Activated CD8-positive, alpha-beta T cell treated with anti-CD3 and anti-CD28 coated beads, Interleukin-2, amount 10 ng/mL, durations not matched to agents 7 days and 5 days (primary cell): ENCODE results near the gene TRIM59. TPM values are rescaled to one million over a fixed set of nuclear protein-coding genes. Genes with fewer than 3 reads are reported as not detected.

Experiments used
- ATAC-seq: fragments of 150-1000 bp; cut with Tn5 transposase; one replicate; pipeline ENCODE4 v1.10.0; 2021; ENCODE audit warnings: moderate library complexity
- CTCF ChIA-PET: fragments of 350-600 bp; sonication (Branson Sonifier 250); formaldehyde crosslinking; loops from one replicate; lab custom pipeline; 2021; ENCODE audit warnings: antibody characterized with exemption; lab: Charles Lee
- POLR2A ChIA-PET: fragments of 350-600 bp; sonication (Branson Sonifier 250); formaldehyde crosslinking; loops from one replicate; lab custom pipeline; 2021; ENCODE audit warnings: antibody characterized with exemption; lab: Charles Lee
- DNase-seq: peaks from one replicate; pipeline ENCODE4 v3.0.0-alpha.2; 2020
- H3K27ac Mint-ChIP-seq: one replicate; pipeline ENCODE4 v1.8.0; 2021; ENCODE audit warnings: mild to moderate bottlenecking, mixed read lengths
- H3K27me3 Mint-ChIP-seq: one replicate; pipeline ENCODE4 v1.8.0; 2021; ENCODE audit warnings: low read depth, mixed read lengths
- H3K36me3 Mint-ChIP-seq: one replicate; pipeline ENCODE4 v1.8.0; 2021; ENCODE audit warnings: low read depth, mixed read lengths
- H3K4me1 Mint-ChIP-seq: one replicate; pipeline ENCODE4 v1.8.0; 2021; ENCODE audit warnings: low read depth, mixed read lengths
- H3K4me3 Mint-ChIP-seq: one replicate; pipeline ENCODE4 v1.8.0; 2021; ENCODE audit warnings: mild to moderate bottlenecking, mixed read lengths
- H3K9me3 Mint-ChIP-seq: one replicate; pipeline ENCODE4 v1.8.0; 2022; ENCODE audit warnings: mixed read lengths; ENCODE audit not compliant: insufficient read depth
- total RNA-seq, 2 experiments: library from RNA; stranded (reverse); gene quantifications; one replicate each; pipeline ENCODE4 v1.2.3, GENCODE V29; 2021

The TRIM59 gene, protein sequence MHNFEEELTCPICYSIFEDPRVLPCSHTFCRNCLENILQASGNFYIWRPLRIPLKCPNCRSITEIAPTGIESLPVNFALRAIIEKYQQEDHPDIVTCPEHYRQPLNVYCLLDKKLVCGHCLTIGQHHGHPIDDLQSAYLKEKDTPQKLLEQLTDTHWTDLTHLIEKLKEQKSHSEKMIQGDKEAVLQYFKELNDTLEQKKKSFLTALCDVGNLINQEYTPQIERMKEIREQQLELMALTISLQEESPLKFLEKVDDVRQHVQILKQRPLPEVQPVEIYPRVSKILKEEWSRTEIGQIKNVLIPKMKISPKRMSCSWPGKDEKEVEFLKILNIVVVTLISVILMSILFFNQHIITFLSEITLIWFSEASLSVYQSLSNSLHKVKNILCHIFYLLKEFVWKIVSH
- 10 to 100 TPM; 51.2 to 53.5 TPM for total RNA-seq

DNA sequence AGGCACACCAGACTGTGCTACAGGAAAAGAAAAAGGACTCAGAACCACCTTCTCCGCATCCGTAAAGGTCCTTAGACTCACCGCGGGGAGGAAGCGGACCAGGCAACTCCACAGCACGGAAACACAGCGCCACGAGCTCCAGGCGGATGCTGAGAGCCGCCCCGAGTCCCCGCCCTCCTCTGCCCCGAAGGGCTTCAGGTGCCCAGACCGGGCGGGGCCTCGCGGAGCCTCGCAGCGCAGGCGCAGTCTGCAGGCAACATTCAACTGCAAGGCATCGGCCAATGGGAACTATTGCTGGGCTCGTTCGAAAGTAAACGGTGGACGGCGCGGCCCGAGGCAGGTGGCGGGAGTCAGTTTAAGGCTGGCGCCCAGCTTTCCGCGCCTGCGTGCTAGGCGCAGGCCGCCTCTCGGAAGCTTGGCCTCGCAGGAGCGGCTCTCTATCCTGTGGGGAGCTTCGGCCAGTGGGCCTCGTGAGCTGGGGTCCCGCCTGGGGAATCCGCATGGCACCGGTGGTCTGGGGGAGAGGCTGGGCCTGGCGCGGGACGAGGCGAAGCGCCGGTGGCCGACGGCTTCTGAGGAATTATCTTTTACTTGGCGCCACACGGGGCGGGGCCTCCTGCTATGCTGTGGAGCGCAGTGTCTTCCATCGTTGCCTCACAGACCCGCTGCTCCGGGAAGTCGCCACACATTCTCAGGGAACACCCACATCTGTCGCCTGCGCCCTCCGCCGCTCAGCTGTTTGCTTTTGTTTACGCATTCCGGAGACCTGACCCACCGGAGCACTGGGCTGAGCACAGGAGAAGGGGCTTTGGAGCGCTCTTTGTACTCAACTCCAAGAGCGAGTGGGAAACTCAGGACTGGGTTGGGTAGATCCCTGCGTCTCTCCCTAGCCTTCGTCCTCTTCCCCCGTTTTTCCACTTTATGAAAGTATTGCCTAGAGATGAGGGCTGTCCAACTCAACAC lies at the start of gene TRIM59:
TRIM59 (minus strand) TSS at position 151 of the 963 bp plus-strand sequence. CDS start 10,603 bp downstream, outside the sequence.
- DNase-seq: peak; percentile 99
- peak; percentile 95 for ATAC-seq
- H3K4me1 Mint-ChIP-seq: peaks cover 33% of the 10 kb centered on the region
- H3K27me3 Mint-ChIP-seq: no peaks in the 10 kb centered on the region
- peak within 1 kb of the TSS; percentile 89 for H3K4me3 Mint-ChIP-seq
- H3K27ac Mint-ChIP-seq: peak within 1 kb of the TSS; percentile 98
- no peaks in the 10 kb centered on the region for H3K9me3 Mint-ChIP-seq
- POLR2A ChIA-PET: interaction anchor here (0.6 to 4.0 kb wide), 18 partner anchors 8 to 307 kb away, joined by 3 to 76 read pairs (median 5); partner anchors contain the start of genes IFT80, KPNA4 and SMC4
- peaks cover 40% of the 10 kb centered on the region for H3K36me3 Mint-ChIP-seq
- CTCF ChIA-PET: interaction anchor here (0.8 to 2.1 kb wide), 12 partner anchors 14 to 566 kb away, joined by 3 to 9 read pairs (median 4); partner anchors contain the start of genes IFT80 and SMC4

DNA sequence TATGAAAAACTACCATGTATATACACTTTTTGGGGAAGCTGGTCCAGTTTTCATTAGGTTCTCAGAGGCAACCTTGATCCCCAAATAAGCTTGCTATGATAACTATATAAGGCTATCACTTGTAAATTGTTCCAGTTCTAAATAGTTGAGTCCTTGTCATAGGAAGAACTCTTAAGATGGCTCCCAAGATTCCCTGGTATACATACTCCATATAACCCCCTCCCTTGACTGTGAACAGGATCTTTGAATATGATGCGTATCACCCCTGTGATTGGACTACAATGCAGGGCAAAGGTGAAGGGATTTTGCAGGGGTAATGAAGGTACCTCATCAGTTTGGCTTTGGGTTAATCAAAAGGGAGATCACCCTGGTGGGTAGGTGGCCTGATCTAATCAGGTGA lies 48.6 kb upstream of the TRIM59 start:
- Mint-ChIP-seq H3K4me1 (no peaks in the 10 kb centered on the region), H3K9me3 (no peaks in the 10 kb centered on the region), H3K27me3 (no peaks in the 10 kb centered on the region), H3K4me3 (no peak overlapping the region), H3K27ac (no peak overlapping the region), H3K36me3 (peaks cover 43% of the 10 kb centered on the region)
- POLR2A ChIA-PET: no interaction called here
- ATAC-seq: no peak
- CTCF ChIA-PET: no interaction called here
- no peak for DNase-seq

DNA sequence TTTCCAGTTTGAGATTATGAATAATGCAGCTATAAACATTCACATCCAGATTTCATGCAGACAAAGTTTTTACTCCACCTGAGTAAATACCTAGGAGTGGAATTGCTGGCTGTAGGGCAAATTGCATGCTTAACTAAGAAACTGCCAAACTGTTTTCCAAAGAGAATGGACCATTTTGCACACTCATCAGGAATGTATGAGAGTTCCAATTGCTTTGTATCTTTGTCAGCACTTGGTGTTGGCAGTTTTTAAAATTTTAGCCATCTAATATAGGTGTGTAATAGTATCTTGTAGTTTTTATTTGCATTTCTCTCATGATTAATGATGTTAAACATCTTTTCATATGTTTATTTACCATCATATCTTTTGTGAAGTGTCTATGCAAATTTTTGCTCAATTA lies 40.6 kb upstream of the TRIM59 start:
- H3K27me3 Mint-ChIP-seq: peaks cover 6% of the 10 kb centered on the region
- H3K36me3 Mint-ChIP-seq: no peaks in the 10 kb centered on the region
- ATAC-seq: no peak
- H3K9me3 Mint-ChIP-seq: no peaks in the 10 kb centered on the region
- DNase-seq: no peak
- no peak overlapping the region for H3K4me3 Mint-ChIP-seq
- ChIA-PET POLR2A (no interaction called here), CTCF (no interaction called here)
- peaks cover 5% of the 10 kb centered on the region for H3K4me1 Mint-ChIP-seq
- no peak overlapping the region for H3K27ac Mint-ChIP-seq

DNA sequence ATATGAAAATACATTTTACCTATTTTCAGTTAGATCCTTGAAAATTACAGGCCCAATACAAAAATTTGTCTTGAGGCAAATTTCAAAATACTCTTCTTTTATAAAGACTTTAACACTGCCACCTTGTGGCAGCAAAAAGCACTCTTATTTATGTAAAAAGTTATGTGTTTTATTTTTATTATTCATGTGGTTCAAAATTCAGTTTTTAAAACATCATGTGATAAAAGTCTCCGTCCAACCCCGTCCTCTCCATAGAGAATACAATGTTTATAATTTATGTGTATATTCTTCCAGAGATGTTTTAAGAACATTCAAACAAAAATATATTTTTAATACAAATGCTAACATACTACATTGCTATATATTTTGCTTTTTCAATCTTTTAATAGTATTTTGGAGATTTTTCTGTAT lies 36.9 kb upstream of the TRIM59 start:
- no peak overlapping the region for H3K27ac Mint-ChIP-seq

DNA sequence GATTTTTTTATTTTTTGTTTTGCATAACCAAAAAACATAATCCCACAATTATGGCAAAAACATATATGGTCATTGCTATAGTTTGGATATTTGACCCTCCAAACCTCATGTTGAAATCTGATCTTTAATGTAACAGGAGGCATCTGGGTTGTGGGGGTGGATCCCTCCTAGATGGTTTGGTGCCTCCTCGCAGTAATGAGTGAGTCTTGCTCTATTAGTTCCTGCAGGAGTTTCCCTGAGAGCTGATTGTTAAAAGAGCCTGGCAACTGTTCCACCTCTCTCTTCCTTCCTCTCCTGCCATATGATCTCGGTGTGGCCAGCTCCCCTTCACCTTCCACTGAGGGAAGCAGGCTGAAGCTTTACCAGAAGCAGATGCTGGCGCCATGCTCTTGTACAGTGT lies 33.2 kb upstream of the TRIM59 start:
- ChIA-PET CTCF (interaction anchor here (2.0 kb wide), 1 partner anchor 32 kb away, joined by 5 read pairs; the partner anchor contains the start of gene TRIM59), POLR2A (no interaction called here)
- Mint-ChIP-seq H3K27me3 (peaks cover 6% of the 10 kb centered on the region), H3K9me3 (no peaks in the 10 kb centered on the region), H3K4me1 (peaks cover 7% of the 10 kb centered on the region), H3K36me3 (no peaks in the 10 kb centered on the region), H3K27ac (no peak overlapping the region), H3K4me3 (no peak overlapping the region)
- no peak for ATAC-seq
- DNase-seq: no peak

More for the DNA sequence above, 36.9 kb upstream of the TRIM59 start:
- ATAC-seq (no peak), DNase-seq (peak; percentile 39)
- Mint-ChIP-seq H3K27me3 (peaks cover 6% of the 10 kb centered on the region), H3K4me3 (peak overlapping the region; percentile 68), H3K36me3 (no peaks in the 10 kb centered on the region), H3K4me1 (peaks cover 6% of the 10 kb centered on the region), H3K9me3 (no peaks in the 10 kb centered on the region)
- CTCF ChIA-PET: interaction anchor here (1.0 to 2.3 kb wide), 4 partner anchors 8 to 323 kb away, joined by 5 to 6 read pairs (median 6); partner anchors contain the start of gene TRIM59
- POLR2A ChIA-PET: no interaction called here

DNA sequence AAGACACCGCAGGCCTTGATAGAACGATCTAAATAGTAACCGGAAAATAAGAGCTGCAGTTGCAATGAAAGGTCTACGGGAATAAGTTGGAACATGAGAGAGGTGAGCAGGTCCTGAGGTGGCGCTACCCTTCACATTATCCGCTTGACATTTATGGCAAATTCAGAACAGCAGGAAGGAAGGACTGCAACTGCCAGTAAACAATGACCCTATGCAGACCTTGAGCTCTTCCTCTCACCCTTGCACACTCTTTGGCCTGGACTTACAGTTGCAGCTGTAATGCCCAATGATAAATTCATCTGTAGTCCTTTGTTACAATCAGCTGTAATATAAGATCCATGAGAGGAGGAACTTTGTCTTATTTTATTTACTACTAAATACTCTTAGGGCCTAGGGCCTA lies 32.3 kb upstream of the TRIM59 start:
- no peaks in the 10 kb centered on the region for H3K9me3 Mint-ChIP-seq
- DNase-seq (no peak), ATAC-seq (no peak)
- no peaks in the 10 kb centered on the region for H3K36me3 Mint-ChIP-seq
- peaks cover 8% of the 10 kb centered on the region for H3K4me1 Mint-ChIP-seq
- H3K4me3 Mint-ChIP-seq: no peak overlapping the region
- peaks cover 3% of the 10 kb centered on the region for H3K27me3 Mint-ChIP-seq
- ChIA-PET CTCF (no interaction called here), POLR2A (interaction anchor here (0.6 kb wide), 1 partner anchor 473 kb away, joined by 3 read pairs; no protein-coding TSS in a partner anchor)
- H3K27ac Mint-ChIP-seq: no peak overlapping the region

DNA sequence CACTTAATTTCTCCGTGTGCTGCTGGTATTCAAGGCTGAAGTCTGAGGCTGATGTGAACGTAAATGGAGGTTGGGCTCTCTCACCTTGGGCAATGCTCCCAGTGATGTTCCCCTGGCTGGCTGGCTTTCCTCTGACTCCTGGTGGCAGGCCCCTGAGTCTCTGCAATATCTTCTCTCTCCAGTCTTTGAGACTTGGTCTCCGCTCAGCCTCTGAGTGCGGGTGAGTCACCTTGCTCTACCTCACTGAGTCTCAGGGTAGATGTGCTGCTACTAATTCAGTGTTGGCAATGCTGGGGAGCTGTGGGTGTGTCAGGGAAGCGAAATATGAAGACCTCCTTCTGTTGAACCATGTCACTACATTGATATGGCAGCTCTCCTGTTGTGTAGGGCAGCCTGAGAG lies 31.3 kb upstream of the TRIM59 start:
- H3K27ac Mint-ChIP-seq: no peak overlapping the region
- ChIA-PET POLR2A (no interaction called here), CTCF (no interaction called here)

DNA sequence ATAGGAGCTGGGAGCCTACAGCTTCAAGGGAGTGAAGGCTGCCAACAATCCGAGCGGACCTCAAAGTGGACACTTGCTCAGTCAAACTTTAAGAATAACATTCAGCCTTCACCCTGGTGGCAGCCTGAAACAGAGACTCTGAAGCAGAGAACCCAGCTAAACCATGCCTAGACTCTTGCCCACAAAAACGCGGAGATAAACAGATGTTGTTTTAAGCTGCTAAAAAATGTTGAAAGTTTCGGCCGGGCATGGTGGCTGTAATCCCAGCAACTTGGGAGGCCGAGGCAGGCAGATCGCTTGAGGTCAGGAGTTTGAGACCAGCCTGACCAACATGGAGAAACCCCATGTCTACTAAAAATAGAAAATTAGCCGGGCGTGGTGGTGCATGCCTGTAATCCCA lies 29.8 kb upstream of the TRIM59 start:
- DNase-seq (no peak), ATAC-seq (no peak)
- Mint-ChIP-seq H3K4me1 (peaks cover 2% of the 10 kb centered on the region), H3K27ac (no peak overlapping the region), H3K4me3 (no peak overlapping the region), H3K27me3 (peaks cover 9% of the 10 kb centered on the region), H3K36me3 (no peaks in the 10 kb centered on the region), H3K9me3 (no peaks in the 10 kb centered on the region)
- ChIA-PET POLR2A (no interaction called here), CTCF (no interaction called here)

More for the DNA sequence above, 31.3 kb upstream of the TRIM59 start:
- Mint-ChIP-seq H3K27me3 (peaks cover 4% of the 10 kb centered on the region), H3K4me3 (no peak overlapping the region), H3K4me1 (peaks cover 8% of the 10 kb centered on the region), H3K9me3 (no peaks in the 10 kb centered on the region), H3K36me3 (no peaks in the 10 kb centered on the region)
- DNase-seq: no peak
- ATAC-seq: no peak

DNA sequence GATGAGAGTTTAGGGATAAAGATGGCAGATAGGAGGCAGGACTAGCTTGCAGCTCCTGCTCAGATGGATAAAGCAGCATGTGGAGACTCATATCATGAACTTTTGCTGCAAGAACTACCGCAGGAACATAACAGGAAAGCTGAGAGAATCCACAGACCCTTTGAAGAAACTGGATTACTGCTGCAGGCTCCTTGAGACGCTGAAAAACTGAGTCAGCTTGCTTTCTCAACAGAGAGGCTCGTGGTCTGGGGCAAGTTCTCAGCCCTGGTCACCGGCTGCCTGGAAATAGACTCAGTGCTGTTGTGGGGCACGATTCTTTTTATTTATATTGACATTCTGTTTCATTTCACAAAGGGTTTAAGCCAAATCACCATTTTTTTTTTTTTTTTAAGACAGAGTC lies 28.8 kb upstream of the TRIM59 start:
- H3K9me3 Mint-ChIP-seq: no peaks in the 10 kb centered on the region
- ChIA-PET POLR2A (no interaction called here), CTCF (no interaction called here)
- no peak overlapping the region for H3K4me3 Mint-ChIP-seq
- no peak for ATAC-seq
- H3K36me3 Mint-ChIP-seq: no peaks in the 10 kb centered on the region
- no peak overlapping the region for H3K27ac Mint-ChIP-seq
- H3K27me3 Mint-ChIP-seq: peaks cover 9% of the 10 kb centered on the region
- no peak for DNase-seq
- H3K4me1 Mint-ChIP-seq: peaks cover 2% of the 10 kb centered on the region

DNA sequence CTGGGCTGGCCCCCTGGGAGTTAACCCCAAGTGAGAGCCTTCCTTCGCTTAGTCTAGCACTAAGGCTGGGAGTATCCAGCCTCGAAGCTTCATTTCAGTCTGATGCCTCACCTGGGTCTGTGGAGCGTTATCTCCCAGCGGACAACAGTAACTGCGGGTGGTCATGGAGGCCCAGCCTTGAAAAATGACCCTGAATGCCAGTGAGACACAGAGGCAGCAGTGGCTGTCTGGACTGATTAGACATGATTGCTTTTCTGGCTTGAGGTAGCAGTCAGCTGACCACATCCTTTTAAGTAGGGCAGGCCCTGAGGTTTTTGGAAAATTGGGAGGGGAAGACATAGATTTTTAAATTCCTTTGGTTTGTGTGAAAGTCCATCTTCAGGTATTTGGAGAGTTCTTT lies 28.2 kb upstream of the TRIM59 start:
- Mint-ChIP-seq H3K27me3 (peaks cover 9% of the 10 kb centered on the region), H3K4me3 (no peak overlapping the region), H3K4me1 (peaks cover 2% of the 10 kb centered on the region), H3K9me3 (no peaks in the 10 kb centered on the region), H3K36me3 (no peaks in the 10 kb centered on the region), H3K27ac (no peak overlapping the region)
- ChIA-PET POLR2A (no interaction called here), CTCF (no interaction called here)
- ATAC-seq (no peak), DNase-seq (no peak)

DNA sequence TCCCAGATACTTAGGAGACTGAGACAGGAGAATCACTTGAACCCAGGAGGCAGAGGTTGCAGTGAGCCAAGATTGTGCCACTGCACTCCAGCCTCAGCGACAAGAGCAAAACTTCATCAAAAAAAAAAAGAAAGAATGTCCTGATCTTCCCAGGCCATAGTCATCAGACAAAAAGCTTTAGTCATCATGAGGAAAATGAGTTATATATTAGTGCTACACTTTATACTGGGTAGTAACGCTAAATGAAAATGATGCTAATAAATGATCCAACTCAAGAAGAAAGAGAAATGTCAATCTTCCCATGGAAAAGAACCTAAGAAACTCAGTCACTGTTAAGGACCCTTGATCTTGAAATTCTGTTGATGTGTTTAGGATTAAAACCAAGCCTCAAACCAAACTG lies 26.3 kb upstream of the TRIM59 start:
- H3K4me3 Mint-ChIP-seq: no peak overlapping the region
- no peaks in the 10 kb centered on the region for H3K9me3 Mint-ChIP-seq
- ChIA-PET CTCF (no interaction called here), POLR2A (no interaction called here)
- no peak for DNase-seq
- H3K36me3 Mint-ChIP-seq: peaks cover 1% of the 10 kb centered on the region
- H3K27me3 Mint-ChIP-seq: peaks cover 13% of the 10 kb centered on the region
- peaks cover 2% of the 10 kb centered on the region for H3K4me1 Mint-ChIP-seq
- no peak overlapping the region for H3K27ac Mint-ChIP-seq
- no peak for ATAC-seq
